ENCODE results near the gene DHX29. TPM values are rescaled to one million over a fixed set of nuclear protein-coding genes. Genes with fewer than 3 reads are reported as not detected.

DHX29 gene
- total RNA-seq, 4 donors from 2014 or later: 24.2 to 27.9 (median 25.4) TPM

DNA sequence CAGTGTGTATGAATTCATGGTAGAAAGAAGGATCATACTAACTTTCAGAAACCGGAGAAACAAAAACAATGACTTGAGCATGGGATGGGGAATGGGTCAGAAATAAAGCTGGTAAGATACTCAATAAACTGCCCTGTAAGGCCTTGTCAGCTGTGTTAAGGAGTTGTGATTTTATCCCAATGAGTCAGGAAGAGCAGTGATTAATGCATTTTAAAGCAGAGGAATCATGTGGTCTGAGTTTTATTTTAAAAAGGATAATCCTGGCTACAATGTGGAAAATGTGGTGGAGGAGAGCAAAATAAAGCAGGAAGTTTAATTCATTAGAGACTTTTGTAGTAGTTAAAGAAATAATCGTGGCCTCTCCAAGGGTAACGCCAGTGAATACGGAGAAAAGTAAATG is 28.7 kb downstream of the DHX29 start:
- 96% methylated on average over 4 of the region's 4 CpGs for WGBS, 2 donors
- H3K4me3 ChIP-seq (ENCODE audit: low read depth, poor library complexity, severe bottlenecking): no peak overlapping the region
- DNase-seq (ENCODE audit: low spot score in 2 of 2): no peak
- TF ChIP-seq, protein P1, sequence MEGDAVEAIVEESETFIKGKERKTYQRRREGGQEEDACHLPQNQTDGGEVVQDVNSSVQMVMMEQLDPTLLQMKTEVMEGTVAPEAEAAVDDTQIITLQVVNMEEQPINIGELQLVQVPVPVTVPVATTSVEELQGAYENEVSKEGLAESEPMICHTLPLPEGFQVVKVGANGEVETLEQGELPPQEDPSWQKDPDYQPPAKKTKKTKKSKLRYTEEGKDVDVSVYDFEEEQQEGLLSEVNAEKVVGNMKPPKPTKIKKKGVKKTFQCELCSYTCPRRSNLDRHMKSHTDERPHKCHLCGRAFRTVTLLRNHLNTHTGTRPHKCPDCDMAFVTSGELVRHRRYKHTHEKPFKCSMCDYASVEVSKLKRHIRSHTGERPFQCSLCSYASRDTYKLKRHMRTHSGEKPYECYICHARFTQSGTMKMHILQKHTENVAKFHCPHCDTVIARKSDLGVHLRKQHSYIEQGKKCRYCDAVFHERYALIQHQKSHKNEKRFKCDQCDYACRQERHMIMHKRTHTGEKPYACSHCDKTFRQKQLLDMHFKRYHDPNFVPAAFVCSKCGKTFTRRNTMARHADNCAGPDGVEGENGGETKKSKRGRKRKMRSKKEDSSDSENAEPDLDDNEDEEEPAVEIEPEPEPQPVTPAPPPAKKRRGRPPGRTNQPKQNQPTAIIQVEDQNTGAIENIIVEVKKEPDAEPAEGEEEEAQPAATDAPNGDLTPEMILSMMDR (IDR thresholded peaks at IDR 0.05): no peak
- no peak for TF ChIP-seq POLR2A (IDR thresholded peaks at IDR 0.05)
- intact Hi-C loops (cut with DNase I; ENCODE audit: low total_unique reads): no loop called here

- no peak overlapping the region for H3K4me3 ChIP-seq (ENCODE audit: low read depth, poor library complexity, severe bottlenecking)
- 85 to 88% methylated on average over 1 of the region's 1 CpG for WGBS, 2 donors
- intact Hi-C loops (cut with DNase I; ENCODE audit: low total_unique reads): no loop called here
- no peak for DNase-seq (ENCODE audit: low spot score in 2 of 2)
- TF ChIP-seq, protein P1 (IDR thresholded peaks at IDR 0.05): no peak
- no peak for TF ChIP-seq POLR2A (IDR thresholded peaks at IDR 0.05)
Observed at GRCh38 chr5:55276771-55277170, 30.7 kb downstream of the DHX29 start.

DNA sequence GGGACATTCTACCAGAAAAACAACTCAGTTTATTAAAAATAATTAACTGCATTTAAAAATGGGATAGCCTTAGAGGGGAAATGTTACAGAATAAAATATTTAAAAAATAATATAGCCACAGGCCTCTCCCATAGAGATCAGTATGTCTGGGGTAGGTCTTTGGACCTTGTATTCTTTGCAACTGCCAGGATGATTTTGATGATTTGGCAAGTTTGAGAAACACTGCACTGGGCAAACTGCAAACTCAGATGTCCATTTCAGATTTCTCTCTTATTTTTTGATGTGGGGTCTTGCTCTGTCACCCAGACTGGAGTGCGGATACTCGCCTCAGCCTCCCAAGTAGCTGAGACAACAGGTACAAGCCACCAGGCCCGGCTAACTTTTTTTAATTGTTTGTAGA is 49.2 kb downstream of the DHX29 start:
- WGBS, 2 donors: 95 to 98% methylated on average over 3 of the region's 3 CpGs
- no peak overlapping the region for H3K4me3 ChIP-seq (ENCODE audit: low read depth, poor library complexity, severe bottlenecking)
- no peak for DNase-seq (ENCODE audit: low spot score in 2 of 2)
- TF ChIP-seq POLR2A (IDR thresholded peaks at IDR 0.05): no peak
- TF ChIP-seq, protein P1 (IDR thresholded peaks at IDR 0.05): no peak
- intact Hi-C loops (cut with DNase I; ENCODE audit: low total_unique reads): no loop called here

DNA sequence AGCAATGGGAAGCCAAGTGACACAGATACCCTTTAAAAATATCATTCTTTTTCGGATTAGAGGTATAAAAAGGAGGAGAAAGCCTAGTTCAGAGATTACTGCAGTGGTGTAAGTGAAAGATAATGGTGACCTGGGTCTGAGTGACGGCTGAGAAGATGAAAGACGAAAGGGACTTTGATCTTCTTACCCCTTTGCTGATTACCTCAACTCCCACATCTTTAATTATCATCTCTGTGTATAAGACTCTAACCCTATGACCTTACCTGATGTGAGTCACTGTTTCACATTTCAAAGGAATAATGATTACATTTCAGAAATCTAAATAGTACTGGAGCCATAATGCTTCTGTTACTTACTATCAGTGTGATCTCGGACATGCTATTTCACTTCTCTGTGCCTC is 52.7 kb downstream of the DHX29 start:
- H3K4me3 ChIP-seq (ENCODE audit: low read depth, poor library complexity, severe bottlenecking): no peak overlapping the region
- TF ChIP-seq, protein P1 (IDR thresholded peaks at IDR 0.05): no peak
- TF ChIP-seq POLR2A (IDR thresholded peaks at IDR 0.05): no peak
- DNase-seq (ENCODE audit: low spot score in 2 of 2): no peak
- 94 to 97% methylated on average over 4 of the region's 4 CpGs for WGBS, 2 donors
- intact Hi-C loops (cut with DNase I; ENCODE audit: low total_unique reads): no loop called here

GRCh38 chr5:55250064-55250463 is 57.4 kb downstream of the DHX29 start:
- no peak for TF ChIP-seq POLR2A (IDR thresholded peaks at IDR 0.05)
- intact Hi-C loops (cut with DNase I; ENCODE audit: low total_unique reads): no loop called here
- WGBS, 2 donors: 74 to 77% methylated on average over 1 of the region's 1 CpG
- DNase-seq (ENCODE audit: low spot score in 2 of 2): no peak
- H3K4me3 ChIP-seq (ENCODE audit: low read depth, poor library complexity, severe bottlenecking): no peak overlapping the region

DNA sequence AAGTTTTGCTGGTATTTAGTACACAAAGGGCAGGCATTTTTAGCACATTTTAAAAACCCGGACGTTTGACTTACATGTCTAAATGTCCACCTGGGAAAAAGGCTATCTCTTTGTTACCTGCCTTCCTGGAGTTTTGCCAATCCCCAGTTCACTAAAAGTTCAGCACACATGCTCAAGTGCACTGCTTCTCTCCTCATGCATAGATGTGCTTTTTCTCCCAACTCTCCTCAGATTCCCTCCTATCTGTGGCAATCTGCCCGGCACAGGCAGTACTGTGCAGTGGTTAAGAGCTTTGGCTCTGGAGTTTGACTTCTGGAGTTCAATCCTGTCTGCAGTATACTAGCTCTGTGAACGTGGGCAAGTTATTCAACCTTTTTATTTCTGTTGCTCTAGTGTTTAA is 65.7 kb downstream of the DHX29 start:
- intact Hi-C loops (cut with DNase I; ENCODE audit: low total_unique reads): no loop called here
- H3K4me3 ChIP-seq (ENCODE audit: low read depth, poor library complexity, severe bottlenecking): no peak overlapping the region
- no peak for DNase-seq (ENCODE audit: low spot score in 2 of 2)
- 70 to 73% methylated on average over 4 of the region's 4 CpGs for WGBS, 2 donors
- no peak for TF ChIP-seq POLR2A (IDR thresholded peaks at IDR 0.05)
- TF ChIP-seq, protein P1 (IDR thresholded peaks at IDR 0.05): no peak
